ENCODE results near the gene BAG1. TPM values are rescaled to one million over a fixed set of nuclear protein-coding genes. Genes with fewer than 3 reads are reported as not detected.

The BAG1 gene
- total RNA-seq, 1 donor from 2014 or later = 33.7 TPM

- DNase-seq (ENCODE audit: low read depth) = no peak
- no peak for TF ChIP-seq CTCF (conservative IDR thresholded peaks at IDR 0.05; ENCODE audit: low read depth, low read length)
- peak overlapping the region; percentile 96 for H3K4me3 ChIP-seq (ENCODE audit: low read depth, low read length)
Measured at GRCh38 chr9:33265211-33265865, 830 bp upstream of the BAG1 start.

GRCh38 chr9:33264003-33264472, 470 bp downstream of the BAG1 start:
- no peak for DNase-seq (ENCODE audit: low read depth)
- TF ChIP-seq CTCF (conservative IDR thresholded peaks at IDR 0.05; ENCODE audit: low read depth, low read length) = no peak
- H3K4me3 ChIP-seq (ENCODE audit: low read depth, low read length) = peak overlapping the region; percentile 94

GRCh38 chr9:33263131-33264002, 1.1 kb downstream of the BAG1 start:
- peak overlapping the region; percentile 94 for H3K4me3 ChIP-seq (ENCODE audit: low read depth, low read length)
- no peak for DNase-seq (ENCODE audit: low read depth)
- TF ChIP-seq CTCF (conservative IDR thresholded peaks at IDR 0.05; ENCODE audit: low read depth, low read length) = no peak

- H3K4me3 ChIP-seq (ENCODE audit: low read depth, low read length) = no peak overlapping the region
- no peak for DNase-seq (ENCODE audit: low read depth)
- TF ChIP-seq CTCF (conservative IDR thresholded peaks at IDR 0.05; ENCODE audit: low read depth, low read length) = no peak
Measured at GRCh38 chr9:33260372-33260771, 4.1 kb downstream of the BAG1 start.

- H3K4me3 ChIP-seq (ENCODE audit: low read depth, low read length) = no peak overlapping the region
- DNase-seq (ENCODE audit: low read depth) = no peak
- no peak for TF ChIP-seq CTCF (conservative IDR thresholded peaks at IDR 0.05; ENCODE audit: low read depth, low read length)
Measured at GRCh38 chr9:33257276-33257675, 7.2 kb downstream of the BAG1 start.

- TF ChIP-seq CTCF (conservative IDR thresholded peaks at IDR 0.05; ENCODE audit: low read depth, low read length) = no peak
- H3K4me3 ChIP-seq (ENCODE audit: low read depth, low read length) = no peak overlapping the region
- DNase-seq (ENCODE audit: low read depth) = no peak
Measured at GRCh38 chr9:33256236-33256635, 8.3 kb downstream of the BAG1 start.

Data from epithelial cell of proximal tubule (primary cell).